ENCODE results near the gene OGT. TPM values are rescaled to one million over a fixed set of nuclear protein-coding genes. Genes with fewer than 3 reads are reported as not detected.

The OGT gene
- total RNA-seq, 1 donor from 2014 or later = 206 TPM

DNA sequence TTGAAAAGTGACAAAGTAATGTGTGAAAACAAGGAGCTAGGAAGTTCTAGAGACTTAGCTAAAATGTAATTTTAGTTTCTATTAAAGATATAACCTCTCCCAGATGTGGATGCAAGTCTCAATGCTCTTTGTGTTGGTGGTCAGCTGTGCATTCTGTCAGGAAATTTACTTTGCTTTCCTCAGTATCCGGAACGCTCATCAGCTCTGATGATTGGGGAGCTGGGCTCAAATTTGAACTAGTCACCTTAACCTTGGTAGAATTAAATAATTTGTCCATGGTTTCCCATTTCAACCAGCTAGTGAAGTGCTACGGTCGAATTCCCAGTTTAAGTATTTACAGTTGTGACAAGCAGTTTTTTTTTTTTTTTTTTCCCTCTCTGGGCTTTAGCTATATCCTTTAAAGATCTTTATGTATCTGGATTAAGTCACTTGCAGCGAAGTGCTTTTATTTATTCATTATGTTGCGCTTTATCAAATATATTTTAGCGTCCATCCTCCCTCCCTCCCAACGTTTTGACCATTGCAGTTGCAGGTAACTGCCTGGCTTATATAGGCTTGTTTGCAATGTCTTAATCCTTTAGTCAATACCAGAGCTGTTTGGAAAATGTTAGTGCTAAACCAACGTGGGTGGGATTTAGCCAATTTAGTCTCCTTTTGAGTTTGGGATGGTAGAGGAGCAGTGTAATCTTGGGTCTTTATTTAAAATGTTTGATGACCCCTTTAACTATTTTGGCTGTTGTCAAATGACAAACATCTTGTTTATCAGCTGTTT, 2.1 kb downstream of the OGT start:
- Mint-ChIP-seq H3K4me1 (peaks cover 16% of the 10 kb centered on the region), H3K27ac (peak overlapping the region; percentile 90), H3K9me3 (peaks cover 11% of the 10 kb centered on the region), H3K36me3 (no peaks in the 10 kb centered on the region), H3K27me3 (ENCODE audit: low read depth) (no peaks in the 10 kb centered on the region), H3K4me3 (peak overlapping the region; percentile 84)
- no peak for TF ChIP-seq CTCF (IDR thresholded peaks at IDR 0.05; ENCODE audit: unreplicated experiment)
- DNase-seq (ENCODE audit: low spot score in 2 of 2, unreplicated experiment in 2 of 2) = no peak

DNA sequence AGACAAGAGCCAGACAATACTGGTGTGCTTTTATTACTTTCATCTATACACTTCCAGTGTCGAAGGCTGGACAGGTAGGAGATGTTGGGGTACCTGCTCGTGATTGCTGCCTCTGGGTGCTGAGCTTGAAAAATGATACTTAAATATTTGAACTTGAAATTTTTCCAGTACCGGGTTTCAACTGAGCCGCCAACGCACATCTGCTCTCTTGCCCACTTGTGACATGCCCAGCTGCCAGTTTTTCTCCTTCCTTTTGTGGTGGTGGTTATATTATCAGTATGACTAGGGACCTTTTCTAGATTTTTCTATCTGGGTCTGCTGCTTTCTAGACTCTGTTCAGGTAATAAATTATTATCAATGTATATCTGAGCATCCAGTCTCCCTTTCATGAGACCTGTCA, 3.4 kb downstream of the OGT start:
- peak overlapping the region; percentile 16 for H3K4me3 Mint-ChIP-seq

DNA sequence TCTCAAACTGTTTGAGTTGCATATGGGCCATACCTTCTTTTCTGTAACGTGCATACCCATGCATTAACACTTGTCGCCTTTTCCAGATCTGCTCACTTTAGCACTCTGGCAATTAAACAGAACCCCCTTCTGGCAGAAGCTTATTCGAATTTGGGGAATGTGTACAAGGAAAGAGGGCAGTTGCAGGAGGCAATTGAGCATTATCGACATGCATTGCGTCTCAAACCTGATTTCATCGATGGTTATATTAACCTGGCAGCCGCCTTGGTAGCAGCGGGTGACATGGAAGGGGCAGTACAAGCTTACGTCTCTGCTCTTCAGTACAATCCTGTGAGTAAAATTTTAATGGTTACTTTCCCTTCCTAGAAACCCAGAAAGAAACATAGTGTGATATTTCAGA, 4.8 kb downstream of the OGT start:
- H3K4me1 Mint-ChIP-seq = peaks cover 19% of the 10 kb centered on the region
- no peak for TF ChIP-seq CTCF (IDR thresholded peaks at IDR 0.05; ENCODE audit: unreplicated experiment)
- peaks cover 5% of the 10 kb centered on the region for H3K9me3 Mint-ChIP-seq
- H3K4me3 Mint-ChIP-seq = no peak overlapping the region
- no peak for DNase-seq (ENCODE audit: low spot score in 2 of 2, unreplicated experiment in 2 of 2)
- H3K27ac Mint-ChIP-seq = no peak overlapping the region
- H3K27me3 Mint-ChIP-seq (ENCODE audit: low read depth) = no peaks in the 10 kb centered on the region
- no peaks in the 10 kb centered on the region for H3K36me3 Mint-ChIP-seq

More for the DNA sequence above, 3.4 kb downstream of the OGT start:
- peaks cover 19% of the 10 kb centered on the region for H3K4me1 Mint-ChIP-seq
- H3K27ac Mint-ChIP-seq = no peak overlapping the region
- no peak for TF ChIP-seq CTCF (IDR thresholded peaks at IDR 0.05; ENCODE audit: unreplicated experiment)
- H3K27me3 Mint-ChIP-seq (ENCODE audit: low read depth) = no peaks in the 10 kb centered on the region
- H3K9me3 Mint-ChIP-seq = peaks cover 9% of the 10 kb centered on the region
- H3K36me3 Mint-ChIP-seq = no peaks in the 10 kb centered on the region
- no peak for DNase-seq (ENCODE audit: low spot score in 2 of 2, unreplicated experiment in 2 of 2)

- TF ChIP-seq CTCF (IDR thresholded peaks at IDR 0.05; ENCODE audit: unreplicated experiment) = no peak
Measured at GRCh38 chrX:71540801-71541200, 7.9 kb downstream of the OGT start.

GRCh38 chrX:71541210-71542022, 8.5 kb downstream of the OGT start:
- H3K9me3 Mint-ChIP-seq = peaks cover 12% of the 10 kb centered on the region
- no peak for TF ChIP-seq CTCF (IDR thresholded peaks at IDR 0.05; ENCODE audit: unreplicated experiment)
- H3K4me3 Mint-ChIP-seq = no peak overlapping the region
- peaks cover 7% of the 10 kb centered on the region for H3K36me3 Mint-ChIP-seq
- no peak overlapping the region for H3K27ac Mint-ChIP-seq
- H3K4me1 Mint-ChIP-seq = peaks cover 14% of the 10 kb centered on the region
- DNase-seq (ENCODE audit: low spot score in 2 of 2, unreplicated experiment in 2 of 2) = no peak
- no peaks in the 10 kb centered on the region for H3K27me3 Mint-ChIP-seq (ENCODE audit: low read depth)

More at GRCh38 chrX:71540801-71541200, 7.9 kb downstream of the OGT start:
- Mint-ChIP-seq H3K27me3 (ENCODE audit: low read depth) (no peaks in the 10 kb centered on the region), H3K27ac (no peak overlapping the region), H3K36me3 (peaks cover 4% of the 10 kb centered on the region), H3K4me3 (no peak overlapping the region), H3K4me1 (peaks cover 17% of the 10 kb centered on the region), H3K9me3 (peaks cover 9% of the 10 kb centered on the region)
- DNase-seq (ENCODE audit: low spot score in 2 of 2, unreplicated experiment in 2 of 2) = no peak
